HG03045 (cell line): ENCODE results near the gene SIAH2.
A peak's percentile ranks its signal among the peaks of the same experiment; 100 is the strongest.

Experiments used
- ATAC-seq: cut with Tn5 transposase; IDR thresholded peaks from one replicate; pipeline ENCODE4 v1.9.1; 2021; ENCODE audit warnings: mild to moderate bottlenecking, moderate library complexity; ENCODE audit not compliant: unreplicated experiment

Gene SIAH2

GRCh38 chr3:150749255-150749654, 13.7 kb downstream of the SIAH2 start:
- ATAC-seq, result no peak

- ATAC-seq, result no peak
Measured at GRCh38 chr3:150748684-150749047, 14.3 kb downstream of the SIAH2 start.

- no peak for ATAC-seq
Measured at GRCh38 chr3:150747886-150748683, 14.9 kb downstream of the SIAH2 start.

- ATAC-seq, result no peak
Measured at GRCh38 chr3:150746791-150747590, 16.0 kb downstream of the SIAH2 start.

- no peak for ATAC-seq
Measured at GRCh38 chr3:150745832-150746231, 17.1 kb downstream of the SIAH2 start.

GRCh38 chr3:150744919-150745211, 18.1 kb downstream of the SIAH2 start:
- no peak for ATAC-seq

- ATAC-seq, result no peak
Measured at GRCh38 chr3:150744041-150744918, 18.7 kb downstream of the SIAH2 start.

- no peak for ATAC-seq
Measured at GRCh38 chr3:150743508-150743907, 19.5 kb downstream of the SIAH2 start.

- no peak for ATAC-seq
Measured at GRCh38 chr3:150742679-150743078, 20.3 kb downstream of the SIAH2 start.

- ATAC-seq, result no peak
Measured at GRCh38 chr3:150742141-150742523, 20.8 kb downstream of the SIAH2 start.

- ATAC-seq, result no peak
Measured at GRCh38 chr3:150741497-150742140, 21.4 kb downstream of the SIAH2 start.

- ATAC-seq, result no peak
Measured at GRCh38 chr3:150740733-150741496, 22.1 kb downstream of the SIAH2 start.

GRCh38 chr3:150739877-150740645, 22.9 kb downstream of the SIAH2 start:
- no peak for ATAC-seq

- ATAC-seq, result no peak
Measured at GRCh38 chr3:150739200-150739863, 23.6 kb downstream of the SIAH2 start.

GRCh38 chr3:150738688-150739087, 24.3 kb downstream of the SIAH2 start:
- no peak for ATAC-seq

GRCh38 chr3:150737874-150738679, 24.9 kb downstream of the SIAH2 start:
- peak; percentile 50 for ATAC-seq

GRCh38 chr3:150736903-150737832, 25.8 kb downstream of the SIAH2 start:
- ATAC-seq, result no peak
